GM21619 (cell line): ENCODE data around the gene AACS.

ENCODE experiments used
- ATAC-seq: cut with Tn5 transposase; IDR thresholded peaks from one replicate; pipeline ENCODE4 v1.9.1; 2021; ENCODE audit not compliant: unreplicated experiment

Gene AACS

DNA sequence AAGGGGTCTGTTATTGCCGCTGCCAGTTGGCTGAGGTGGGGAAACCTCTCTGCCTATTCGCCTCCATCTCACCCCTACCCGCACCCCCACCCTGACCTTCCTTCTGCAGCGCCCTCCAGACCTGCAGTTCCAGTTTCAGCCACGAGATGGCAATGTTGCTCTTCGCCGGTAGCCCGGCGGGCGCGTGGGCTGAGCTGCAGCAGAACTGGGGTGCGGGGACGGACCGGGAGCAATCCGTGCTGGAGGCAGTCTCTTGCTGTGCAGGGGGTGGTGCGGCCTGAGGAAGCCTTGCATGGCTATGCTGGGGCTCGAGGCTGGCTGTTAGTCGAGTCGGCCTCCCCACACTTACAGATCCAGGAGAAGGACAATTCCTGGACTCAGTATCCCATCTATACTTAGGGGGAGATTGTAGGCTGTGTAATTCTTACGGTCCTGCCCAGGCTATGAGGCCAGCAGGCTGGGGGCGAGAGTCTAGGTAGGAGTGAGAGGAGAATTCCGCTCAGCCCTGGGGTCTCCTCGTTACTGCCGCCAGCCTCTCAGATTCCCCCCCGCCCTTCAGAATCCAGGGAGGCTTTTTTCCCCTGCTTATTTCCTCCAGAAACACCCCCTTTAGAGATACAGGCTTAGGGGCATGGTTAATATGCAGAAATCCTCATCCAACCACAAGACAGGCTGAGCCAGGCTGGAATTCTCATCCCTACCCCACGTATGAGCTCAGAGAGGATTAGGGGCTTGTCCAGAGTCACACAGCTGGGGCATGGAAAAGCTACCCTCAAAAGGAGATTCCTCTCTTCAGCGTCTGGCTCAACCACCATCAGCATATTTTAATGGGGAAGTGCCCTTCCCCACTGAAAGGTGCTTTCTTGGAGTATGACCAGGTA is 118.2 kb downstream of the AACS start:
- ATAC-seq: peak; percentile 63

DNA sequence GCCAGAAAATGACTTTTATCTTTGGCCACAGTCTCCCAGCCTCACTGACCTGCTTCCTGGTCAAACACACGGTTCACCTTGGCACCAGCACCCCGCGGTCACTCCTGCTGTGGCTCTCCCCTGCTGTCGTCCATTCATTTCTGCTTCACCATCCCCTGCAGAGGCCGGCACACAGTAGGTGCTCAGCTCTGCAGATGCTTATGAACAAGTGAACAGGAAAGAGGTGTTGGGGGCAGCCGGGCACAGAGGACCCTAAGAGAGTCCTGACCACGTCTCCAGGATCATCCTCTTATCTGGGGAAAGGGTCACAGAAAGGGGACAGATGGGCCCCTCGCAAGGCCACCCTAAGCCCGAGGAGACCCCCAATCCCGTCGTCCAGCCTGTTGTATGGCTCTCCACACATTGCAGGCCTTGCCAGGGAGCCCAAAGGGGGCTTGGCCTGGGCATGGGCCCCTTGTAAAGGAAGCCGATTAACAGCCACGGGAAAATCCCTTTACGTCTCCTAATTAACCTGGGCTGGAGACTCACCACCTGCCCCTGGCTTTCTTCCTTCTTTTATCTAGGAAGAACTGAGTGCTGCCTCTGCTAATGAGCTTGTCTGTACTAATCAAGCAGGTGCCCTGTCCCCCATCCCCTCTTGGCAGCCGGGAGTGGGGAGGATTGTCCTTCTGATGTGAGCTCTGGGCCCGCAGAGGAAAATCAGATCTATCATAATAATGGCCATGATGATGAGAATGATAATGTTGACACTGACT is 119.2 kb downstream of the AACS start:
- no peak for ATAC-seq

DNA sequence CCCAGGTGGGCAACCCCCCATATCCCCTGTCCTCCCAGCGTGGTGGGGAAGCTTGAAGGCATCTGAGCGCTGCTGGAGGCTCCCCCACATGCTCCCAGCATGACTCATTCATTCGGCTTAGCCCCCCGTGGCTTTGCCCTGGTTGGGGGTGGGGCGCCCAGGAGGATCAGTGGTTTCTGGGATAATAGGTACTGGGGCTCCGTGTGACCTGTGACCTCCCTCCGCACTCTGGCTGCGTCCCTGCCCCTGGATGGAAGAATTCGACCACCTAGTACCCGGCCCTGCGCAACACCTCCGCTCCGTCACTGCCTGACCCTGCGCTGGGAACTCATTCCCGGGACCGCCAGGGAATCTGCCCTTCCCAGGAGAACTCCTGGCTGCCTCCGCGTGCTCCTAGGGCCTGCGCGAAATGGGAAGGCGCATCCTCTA is 120.1 kb downstream of the AACS start:
- ATAC-seq: no peak

DNA sequence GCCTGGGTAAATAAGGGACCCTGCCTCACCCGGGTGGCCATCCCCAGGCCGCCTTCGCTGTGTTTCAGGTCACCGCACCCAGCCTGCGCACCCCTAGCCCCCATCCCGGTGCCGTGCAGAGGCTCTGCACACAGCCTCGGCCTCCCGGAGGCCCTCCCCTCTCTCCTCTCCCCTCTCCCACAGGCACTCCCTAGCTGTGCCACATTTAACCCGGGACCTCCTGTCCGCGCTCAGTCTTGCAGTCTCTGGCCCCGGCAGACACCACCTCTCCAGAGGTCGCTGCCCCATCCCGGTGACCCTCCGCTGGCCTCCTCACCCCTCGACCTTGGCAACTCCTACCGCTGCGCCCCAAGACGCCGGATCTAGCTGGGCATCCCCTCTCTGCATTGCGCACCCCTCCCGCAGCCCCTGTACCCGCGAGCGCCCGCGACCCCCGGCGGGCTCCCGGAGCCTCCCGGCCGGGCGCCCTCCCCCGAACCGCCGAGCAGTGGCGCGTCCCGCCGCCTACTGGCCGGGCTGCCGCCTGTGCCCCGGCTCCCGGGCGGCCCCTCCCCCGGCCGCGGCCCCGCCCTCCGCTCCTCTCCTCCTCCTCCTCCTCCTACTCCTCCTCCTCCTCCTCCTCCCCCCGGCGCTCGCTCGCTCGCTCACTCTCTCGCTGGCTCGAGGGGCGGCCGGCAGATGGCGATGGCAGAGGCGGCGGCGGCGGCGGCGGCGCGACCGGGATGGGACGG is 120.7 kb downstream of the AACS start, which contains the start of gene TMEM132B:
TSS of gene TMEM132B (plus strand) at position 647 of the 731 bp plus-strand sequence.
- ATAC-seq: peak; percentile 43

DNA sequence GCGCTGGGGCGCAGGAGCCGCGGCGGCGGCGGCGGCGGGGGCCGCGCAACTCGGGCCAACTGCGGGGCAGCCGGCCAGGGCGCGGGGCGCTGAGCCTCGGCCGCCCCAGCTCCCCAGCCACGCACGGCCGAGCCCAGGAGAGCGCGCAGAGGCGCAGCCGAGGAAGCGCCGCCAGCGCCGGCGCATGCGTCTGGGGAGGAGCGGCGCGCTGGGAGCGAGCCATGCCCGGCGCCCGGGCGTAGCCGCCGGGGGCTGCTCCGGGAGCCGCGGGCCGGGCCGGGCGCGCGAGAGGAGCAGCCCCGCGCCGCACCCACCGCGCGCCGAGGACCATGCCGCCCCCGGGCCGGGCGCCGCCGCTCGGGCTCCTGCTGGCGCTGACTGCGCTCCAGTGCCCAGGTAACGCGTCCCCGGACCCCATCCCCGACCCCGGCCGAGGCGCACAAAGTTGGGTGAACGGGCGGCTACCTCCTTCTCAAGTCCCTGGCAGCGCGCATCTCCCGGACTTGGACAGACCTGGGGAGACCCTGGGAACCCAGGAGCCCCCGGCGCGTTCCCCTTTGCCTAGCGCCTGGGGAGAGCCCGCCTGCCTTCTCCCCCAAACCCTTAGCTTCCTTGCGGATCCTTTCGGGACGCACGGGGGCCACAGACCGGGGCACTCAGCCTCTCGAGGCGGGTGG is 121.4 kb downstream of the AACS start:
- no peak for ATAC-seq

DNA sequence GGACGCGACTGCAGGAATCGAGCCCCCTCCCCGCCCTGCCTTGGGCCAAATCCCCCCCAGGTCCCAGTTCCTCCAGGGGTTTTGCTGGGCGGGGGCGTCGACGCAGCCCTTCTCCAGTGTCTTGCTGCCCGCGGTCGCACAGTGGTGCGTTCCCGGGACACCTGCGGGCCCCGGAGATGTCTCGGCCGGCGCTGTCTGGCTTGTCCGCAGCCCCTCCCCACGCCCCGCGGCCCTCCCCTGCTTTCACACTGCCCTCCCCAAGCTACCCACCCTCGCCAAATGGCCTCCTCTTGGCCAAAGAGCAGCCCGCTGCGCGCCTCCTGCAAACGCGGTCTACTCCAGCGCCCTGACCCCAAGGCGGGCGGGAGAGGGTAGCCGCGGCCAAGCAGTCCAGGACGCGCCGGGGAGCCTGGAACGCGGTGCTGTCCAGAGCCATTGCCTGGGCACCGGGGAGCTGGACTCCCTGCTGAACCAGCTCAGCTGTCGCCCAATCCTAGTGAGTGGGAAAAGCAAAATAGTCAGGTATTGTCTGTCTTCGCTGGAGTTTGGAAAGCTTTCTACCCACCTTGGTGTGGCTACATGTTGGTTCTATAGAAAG is 122.0 kb downstream of the AACS start:
- no peak for ATAC-seq

DNA sequence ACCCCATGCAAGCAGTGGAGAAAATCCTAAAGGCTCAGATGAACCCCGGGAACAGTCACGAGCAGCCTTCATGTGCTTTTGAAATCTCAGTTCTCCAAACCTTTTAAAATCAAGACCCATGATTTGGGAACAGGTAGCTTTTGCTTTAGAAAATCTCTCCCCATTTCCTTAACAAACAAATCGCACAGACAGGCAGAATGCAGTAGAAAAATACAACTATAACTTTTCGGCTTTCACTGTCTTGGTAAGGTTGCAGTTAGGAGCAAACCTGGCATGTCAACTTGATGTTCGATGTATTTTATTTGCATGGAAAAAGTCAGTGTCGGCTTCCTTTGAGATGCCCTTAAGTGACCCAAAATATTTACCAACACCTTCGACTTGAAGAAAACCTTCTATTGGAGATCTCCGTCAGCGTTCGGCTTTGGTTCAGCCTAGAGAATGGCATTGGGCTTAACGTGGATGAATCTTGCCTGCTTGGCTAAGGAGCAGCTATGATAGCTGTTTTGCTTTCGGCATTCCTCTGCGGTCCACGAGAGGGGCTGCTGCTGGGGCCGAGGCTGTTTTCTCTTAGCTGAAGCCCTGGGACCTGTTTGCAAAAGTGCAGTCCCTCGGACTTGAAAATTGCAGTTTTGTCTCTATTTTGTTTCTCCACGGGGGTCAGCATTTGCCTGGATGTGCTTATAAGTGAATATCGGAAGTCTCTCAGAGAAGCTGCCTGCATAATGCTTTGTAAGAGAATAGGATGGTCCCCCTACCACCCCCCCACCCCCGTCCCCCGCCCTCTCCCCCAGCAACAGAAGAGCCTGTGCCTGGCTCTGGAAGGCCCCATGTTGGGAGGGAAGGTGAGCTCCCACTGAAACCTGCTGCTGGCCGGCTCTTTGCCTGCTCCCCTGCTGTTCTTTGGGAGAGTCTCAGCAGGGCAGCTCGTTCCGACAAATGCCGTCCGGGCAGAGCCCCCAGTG is 122.8 kb downstream of the AACS start:
- ATAC-seq: no peak

DNA sequence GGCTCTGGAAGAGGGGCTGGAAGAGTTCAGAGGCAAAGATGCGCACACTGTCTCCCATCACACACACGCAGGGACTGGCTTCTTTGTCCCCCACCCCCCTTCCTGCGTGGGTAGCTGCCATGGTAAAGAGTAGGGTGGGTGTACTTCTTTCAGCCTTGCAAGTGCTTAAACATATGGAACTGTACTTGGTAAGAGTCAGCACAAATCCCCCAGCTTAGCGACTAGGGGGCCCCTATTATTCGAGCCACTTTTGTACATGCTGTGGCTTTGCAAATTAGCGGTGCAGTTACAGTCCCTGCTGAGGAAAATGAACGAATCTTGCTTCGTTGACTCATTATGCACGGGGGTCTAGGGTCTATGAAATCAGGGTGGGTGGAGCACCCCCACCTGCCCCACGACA is 123.8 kb downstream of the AACS start:
- no peak for ATAC-seq

DNA sequence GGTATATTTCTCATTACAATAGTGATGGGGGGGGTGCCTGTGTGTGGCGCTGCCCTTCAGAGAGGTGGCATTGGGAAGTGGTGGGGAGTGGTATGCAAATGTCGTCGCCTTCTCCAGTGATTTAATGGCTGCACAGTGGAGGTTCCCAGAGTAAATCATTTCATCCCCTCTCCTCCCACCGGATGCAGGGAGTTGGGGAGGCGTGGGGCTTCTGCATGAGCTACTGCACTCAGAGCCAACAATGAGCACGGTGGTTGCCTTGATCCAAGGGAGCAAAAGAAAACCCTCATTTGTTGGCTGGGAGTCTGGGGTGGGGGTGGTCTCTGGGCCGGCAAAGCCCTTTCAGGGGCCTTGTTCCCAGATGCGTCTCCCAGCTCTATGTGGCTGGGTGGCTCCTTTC is 124.3 kb downstream of the AACS start:
- ATAC-seq: no peak

DNA sequence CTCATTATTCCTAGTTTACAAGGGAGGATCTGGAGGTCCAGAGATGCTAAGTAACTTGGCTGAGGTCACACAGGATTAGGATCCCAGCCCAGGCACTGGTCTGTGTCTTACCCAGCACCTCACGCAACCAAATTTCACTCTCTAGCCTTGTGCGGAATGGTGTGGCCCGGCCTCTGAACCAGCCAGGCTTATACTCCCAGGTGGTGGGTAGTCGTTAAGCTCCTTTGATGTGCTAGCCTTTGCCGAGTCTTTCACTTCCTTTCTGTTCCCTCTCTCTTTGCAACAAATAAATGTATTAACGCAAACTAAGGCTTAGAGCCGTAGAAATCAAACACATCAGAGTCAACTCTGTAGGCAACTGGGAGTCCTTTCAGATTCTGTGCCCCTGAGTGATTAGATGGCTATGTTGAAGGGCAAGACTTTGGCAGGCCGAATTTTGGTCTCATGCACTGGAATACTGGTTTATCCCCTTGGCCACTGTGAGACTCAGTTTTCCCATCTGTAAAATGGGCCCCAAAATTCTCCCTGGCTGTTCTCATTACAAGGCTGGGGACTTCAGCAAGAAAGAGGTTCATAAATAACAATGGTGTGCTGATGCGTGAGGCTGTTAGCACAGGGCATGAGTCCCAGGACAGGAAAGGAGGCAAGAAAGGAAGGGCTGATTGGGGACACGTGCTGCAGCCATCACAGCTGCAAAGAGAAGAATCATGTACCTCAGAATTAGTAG is 126.3 kb downstream of the AACS start:
- no peak for ATAC-seq

DNA sequence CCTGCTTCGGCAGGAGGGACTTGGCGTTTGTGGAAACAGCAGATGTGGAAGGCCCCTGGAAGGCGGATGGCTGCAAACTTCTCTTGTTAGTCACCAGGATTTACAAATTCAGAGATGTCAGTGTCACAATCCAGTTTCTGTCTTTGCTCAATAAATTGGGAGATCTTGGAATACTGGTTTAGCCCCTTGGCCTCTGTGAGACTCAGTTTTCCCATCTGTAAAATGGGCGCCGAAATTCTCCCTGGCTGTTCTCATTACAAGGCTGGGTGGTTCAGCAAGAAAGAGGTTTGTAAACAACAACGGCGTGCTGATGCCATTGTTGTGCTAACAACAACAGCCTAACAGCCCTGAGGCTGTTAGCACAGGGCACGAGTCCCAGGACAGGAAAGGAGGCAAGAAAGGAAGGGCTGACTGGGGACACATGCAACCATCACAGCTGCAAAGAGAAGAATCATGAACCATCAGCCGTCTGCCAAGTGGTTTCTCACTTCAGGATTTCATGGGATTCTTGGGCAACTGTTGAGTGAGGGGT is 127.5 kb downstream of the AACS start:
- ATAC-seq: no peak
